ENCODE measurements around the gene ADAMTS17. TPM values are rescaled to one million over a fixed set of nuclear protein-coding genes. Genes with fewer than 3 reads are reported as not detected.

Gene ADAMTS17
- polyA plus RNA-seq, 2 of the 4 experiments (the other 2 are of a cell fraction) = 0.05 TPM; not detected in 1

DNA sequence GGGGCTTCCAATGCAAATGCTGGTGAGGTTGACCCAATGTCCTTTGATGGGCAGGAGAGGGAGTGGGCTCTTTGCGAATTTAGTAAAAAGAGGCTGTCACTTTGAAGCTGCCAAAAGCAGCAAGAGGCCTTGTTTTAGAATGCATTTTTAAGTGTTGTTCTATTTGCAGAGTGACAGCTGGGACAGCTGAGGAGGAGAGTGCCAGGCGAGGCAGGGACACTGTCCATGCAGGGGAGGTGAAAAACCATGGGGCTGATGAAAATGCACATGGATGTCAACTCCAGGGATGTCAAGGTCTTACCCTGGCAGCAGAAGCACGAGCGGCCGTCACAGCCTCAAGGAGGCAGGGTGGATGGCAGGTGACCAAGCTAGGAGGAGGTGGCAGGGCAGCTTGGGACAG, 279.8 kb downstream of the ADAMTS17 start:
- no peak overlapping the region for H3K27ac ChIP-seq
- H3K4me1 ChIP-seq = no peaks in the 10 kb centered on the region
- ChIA-PET CTCF (interaction anchor here (1.0 kb wide), 1 partner anchor 184 kb away, joined by 3 read pairs; no protein-coding TSS in a partner anchor), POLR2A (no interaction called here)
- TF ChIP-seq MAZ (IDR thresholded peaks at IDR 0.05; ENCODE audit: borderline replicate concordance, low read depth, low read length) (no peak), FOSB (CRISPR knock-in tag; IDR thresholded peaks at IDR 0.05) (no peak), ESRRA (IDR thresholded peaks at IDR 0.05; ENCODE audit: borderline replicate concordance, low read length) (no peak), SMC3 (IDR thresholded peaks at IDR 0.05) (no peak), CHD2 (IDR thresholded peaks at IDR 0.05; ENCODE audit: low read length, partially characterized antibody) (no peak), SREBF2 (IDR thresholded peaks at IDR 0.05) (no peak), NR3C1 (IDR thresholded peaks at IDR 0.05) (no peak)
- TF ChIP-seq, protein P1, sequence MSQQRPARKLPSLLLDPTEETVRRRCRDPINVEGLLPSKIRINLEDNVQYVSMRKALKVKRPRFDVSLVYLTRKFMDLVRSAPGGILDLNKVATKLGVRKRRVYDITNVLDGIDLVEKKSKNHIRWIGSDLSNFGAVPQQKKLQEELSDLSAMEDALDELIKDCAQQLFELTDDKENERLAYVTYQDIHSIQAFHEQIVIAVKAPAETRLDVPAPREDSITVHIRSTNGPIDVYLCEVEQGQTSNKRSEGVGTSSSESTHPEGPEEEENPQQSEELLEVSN (IDR thresholded peaks at IDR 0.05; ENCODE audit: borderline replicate concordance, low read depth) = no peak
- TF ChIP-seq, protein P2, sequence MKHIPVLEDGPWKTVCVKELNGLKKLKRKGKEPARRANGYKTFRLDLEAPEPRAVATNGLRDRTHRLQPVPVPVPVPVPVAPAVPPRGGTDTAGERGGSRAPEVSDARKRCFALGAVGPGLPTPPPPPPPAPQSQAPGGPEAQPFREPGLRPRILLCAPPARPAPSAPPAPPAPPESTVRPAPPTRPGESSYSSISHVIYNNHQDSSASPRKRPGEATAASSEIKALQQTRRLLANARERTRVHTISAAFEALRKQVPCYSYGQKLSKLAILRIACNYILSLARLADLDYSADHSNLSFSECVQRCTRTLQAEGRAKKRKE (CRISPR knock-in tag; IDR thresholded peaks at IDR 0.05; ENCODE audit: low read depth) = no peak
- TF ChIP-seq, protein P3, sequence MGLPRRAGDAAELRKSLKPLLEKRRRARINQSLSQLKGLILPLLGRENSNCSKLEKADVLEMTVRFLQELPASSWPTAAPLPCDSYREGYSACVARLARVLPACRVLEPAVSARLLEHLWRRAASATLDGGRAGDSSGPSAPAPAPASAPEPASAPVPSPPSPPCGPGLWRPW (IDR thresholded peaks at IDR 0.05) = no peak
- DNase-seq (ENCODE audit: low read depth in 1 of 2, low spot score in 1 of 2) (no peak), FAIRE-seq (no peak), ATAC-seq (no peak)
- H3K4me2 ChIP-seq = no peak overlapping the region
- H3K4me3 ChIP-seq = no peak overlapping the region
- H3K9me3 ChIP-seq = no peaks in the 10 kb centered on the region
- 0% methylated on average over 5 of the region's 5 CpGs for WGBS (ENCODE audit: missing lambda C conversion rate)

DNA sequence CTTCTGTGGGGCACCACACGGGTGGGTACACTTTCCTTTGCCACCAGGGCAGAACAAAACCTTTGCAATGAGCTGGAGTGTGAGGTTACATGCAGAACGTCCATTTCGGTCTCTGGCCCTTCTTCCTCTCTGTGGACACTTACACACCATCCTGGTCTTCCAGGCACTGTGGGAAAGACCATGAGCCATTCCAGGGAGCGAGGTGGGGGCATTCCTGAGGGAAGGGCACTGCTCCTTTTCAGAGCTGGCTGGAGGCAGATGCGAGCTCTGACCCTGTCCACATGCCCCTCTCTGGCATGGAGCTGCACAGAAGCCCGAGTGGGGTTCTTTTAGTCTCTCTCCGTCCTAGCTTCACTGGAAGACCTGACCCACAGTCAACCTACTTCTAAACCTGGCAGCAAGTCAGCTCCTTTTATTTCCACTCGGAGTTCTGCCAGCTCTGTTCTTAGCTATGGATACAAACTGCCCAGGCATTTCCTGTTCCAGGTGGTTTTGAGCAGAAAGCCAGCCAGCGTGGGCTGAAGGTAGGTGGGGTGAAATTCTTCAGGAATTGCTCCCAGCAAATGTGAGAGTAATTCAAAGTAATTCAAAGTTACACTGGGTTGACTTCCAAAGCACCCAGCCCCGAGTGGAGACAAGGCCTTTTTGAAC, 281.4 kb downstream of the ADAMTS17 start:
- WGBS (ENCODE audit: missing lambda C conversion rate) = 3% methylated on average over 10 of the region's 10 CpGs
- DNase-seq (ENCODE audit: low read depth in 1 of 2, low spot score in 1 of 2) = no peak
- H3K9me3 ChIP-seq = no peaks in the 10 kb centered on the region
- ChIA-PET POLR2A (no interaction called here), CTCF (interaction anchor here (1.6 kb wide), 1 partner anchor 12 kb away, joined by 3 read pairs; no protein-coding TSS in a partner anchor)
- H3K4me2 ChIP-seq = no peak overlapping the region
- TF ChIP-seq RFX5 (IDR thresholded peaks at IDR 0.05) = no peak
- no peak for TF ChIP-seq SMC3 (IDR thresholded peaks at IDR 0.05)
- no peak for TF ChIP-seq EHF (CRISPR knock-in tag; IDR thresholded peaks at IDR 0.05)
- TF ChIP-seq, protein P1 (IDR thresholded peaks at IDR 0.05; ENCODE audit: borderline replicate concordance, low read depth) = no peak
- TF ChIP-seq KDM1A (IDR thresholded peaks at IDR 0.05; ENCODE audit: low read depth) = no peak
- TF ChIP-seq FOSL2 (IDR thresholded peaks at IDR 0.05) = no peak
- no peak for TF ChIP-seq FOSL2 (CRISPR knock-in tag; IDR thresholded peaks at IDR 0.05)
- TF ChIP-seq EP300 (IDR thresholded peaks at IDR 0.05) = no peak
- no peak for TF ChIP-seq ESRRA (IDR thresholded peaks at IDR 0.05; ENCODE audit: borderline replicate concordance, low read length)
- TF ChIP-seq ZNF302 (CRISPR knock-in tag; IDR thresholded peaks at IDR 0.05) = no peak
- TF ChIP-seq SREBF2 (IDR thresholded peaks at IDR 0.05) = no peak
- TF ChIP-seq RCOR1 (IDR thresholded peaks at IDR 0.05; ENCODE audit: low read depth, low read length) = no peak
- no peak for TF ChIP-seq CEBPB (IDR thresholded peaks at IDR 0.05)
- no peak overlapping the region for H3K4me3 ChIP-seq
- FAIRE-seq = no peak
- no peak for ATAC-seq
- H3K4me1 ChIP-seq = no peaks in the 10 kb centered on the region
- H3K27ac ChIP-seq = no peak overlapping the region

DNA sequence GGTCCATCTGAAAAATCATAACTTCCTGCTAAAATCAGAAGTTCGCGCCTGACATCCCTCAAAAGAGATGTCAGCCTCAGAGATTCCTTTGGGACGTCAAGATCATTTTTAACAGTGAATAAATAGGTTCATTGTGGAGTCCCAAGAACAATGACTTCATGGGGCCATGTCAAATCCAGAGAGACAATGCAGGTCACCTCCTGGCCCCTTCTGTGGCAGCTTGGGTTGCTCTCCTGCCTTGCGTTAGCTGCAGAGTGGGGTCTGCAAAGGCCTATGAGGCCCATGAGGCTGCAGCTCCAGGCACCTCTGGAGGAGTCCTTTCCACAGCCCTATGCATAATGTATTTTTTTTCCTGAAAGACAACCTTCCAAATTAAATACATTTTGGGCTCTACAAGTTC, 282.3 kb downstream of the ADAMTS17 start:
- Histone ChIP-seq H3K4me3 (no peak overlapping the region), H3K9me3 (no peaks in the 10 kb centered on the region), H3K4me1 (no peaks in the 10 kb centered on the region), H3K4me2 (no peak overlapping the region), H3K27ac (no peak overlapping the region)
- 61% methylated on average over 4 of the region's 4 CpGs for WGBS (ENCODE audit: missing lambda C conversion rate)
- no peak for TF ChIP-seq ZNF302 (CRISPR knock-in tag; IDR thresholded peaks at IDR 0.05)
- no peak for TF ChIP-seq RFX5 (IDR thresholded peaks at IDR 0.05)
- no peak for TF ChIP-seq EP300 (IDR thresholded peaks at IDR 0.05)
- no peak for TF ChIP-seq JUNB (IDR thresholded peaks at IDR 0.05)
- TF ChIP-seq, protein P4, sequence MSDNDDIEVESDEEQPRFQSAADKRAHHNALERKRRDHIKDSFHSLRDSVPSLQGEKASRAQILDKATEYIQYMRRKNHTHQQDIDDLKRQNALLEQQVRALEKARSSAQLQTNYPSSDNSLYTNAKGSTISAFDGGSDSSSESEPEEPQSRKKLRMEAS (IDR thresholded peaks at IDR 0.05) = no peak
- no peak for TF ChIP-seq BHLHE40 (IDR thresholded peaks at IDR 0.05; ENCODE audit: low read depth, low read length)
- TF ChIP-seq, protein P3 (IDR thresholded peaks at IDR 0.05) = no peak
- no peak for TF ChIP-seq MAFK (IDR thresholded peaks at IDR 0.05; ENCODE audit: partially characterized antibody)
- TF ChIP-seq RNF2 (IDR thresholded peaks at IDR 0.05; ENCODE audit: borderline replicate concordance, low read depth) = no peak
- TF ChIP-seq POLR2AphosphoS2 (conservative IDR thresholded peaks at IDR 0.05; ENCODE audit: low read length) = no peak
- TF ChIP-seq CEBPB (IDR thresholded peaks at IDR 0.05) = no peak
- no peak for TF ChIP-seq NFE2L2 (conservative IDR thresholded peaks at IDR 0.05; ENCODE audit: low read length)
- TF ChIP-seq, protein P5, sequence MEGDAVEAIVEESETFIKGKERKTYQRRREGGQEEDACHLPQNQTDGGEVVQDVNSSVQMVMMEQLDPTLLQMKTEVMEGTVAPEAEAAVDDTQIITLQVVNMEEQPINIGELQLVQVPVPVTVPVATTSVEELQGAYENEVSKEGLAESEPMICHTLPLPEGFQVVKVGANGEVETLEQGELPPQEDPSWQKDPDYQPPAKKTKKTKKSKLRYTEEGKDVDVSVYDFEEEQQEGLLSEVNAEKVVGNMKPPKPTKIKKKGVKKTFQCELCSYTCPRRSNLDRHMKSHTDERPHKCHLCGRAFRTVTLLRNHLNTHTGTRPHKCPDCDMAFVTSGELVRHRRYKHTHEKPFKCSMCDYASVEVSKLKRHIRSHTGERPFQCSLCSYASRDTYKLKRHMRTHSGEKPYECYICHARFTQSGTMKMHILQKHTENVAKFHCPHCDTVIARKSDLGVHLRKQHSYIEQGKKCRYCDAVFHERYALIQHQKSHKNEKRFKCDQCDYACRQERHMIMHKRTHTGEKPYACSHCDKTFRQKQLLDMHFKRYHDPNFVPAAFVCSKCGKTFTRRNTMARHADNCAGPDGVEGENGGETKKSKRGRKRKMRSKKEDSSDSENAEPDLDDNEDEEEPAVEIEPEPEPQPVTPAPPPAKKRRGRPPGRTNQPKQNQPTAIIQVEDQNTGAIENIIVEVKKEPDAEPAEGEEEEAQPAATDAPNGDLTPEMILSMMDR (IDR thresholded peaks at IDR 0.05) = no peak
- TF ChIP-seq FOSB (CRISPR knock-in tag; IDR thresholded peaks at IDR 0.05) = no peak
- TF ChIP-seq, protein P2 (CRISPR knock-in tag; IDR thresholded peaks at IDR 0.05; ENCODE audit: low read depth) = no peak
- ChIA-PET POLR2A (no interaction called here), CTCF (no interaction called here)
- FAIRE-seq = no peak
- ATAC-seq = no peak
- DNase-seq (ENCODE audit: low read depth in 1 of 2, low spot score in 1 of 2) = no peak

Measured in A549 (cell line).